ENCODE measurements around the gene OR4N5.

GRCh38 chr14:20177433-20177974 is 38.9 kb downstream of the OR4N5 start:
- TF ChIP-seq EZH2phosphoT487 (IDR thresholded peaks at IDR 0.05; ENCODE audit: borderline replicate concordance, low read length) (no peak), CTCF (conservative IDR thresholded peaks at IDR 0.05; ENCODE audit: low read depth, low read length) (no peak)
